ENCODE measurements around the gene LYRM1.
"Not testable (repeated sequence)": the region's sequence is repeated elsewhere in the genome, so short reads cannot be mapped to it uniquely, and the experiment has no call there.

LYRM1 gene, protein sequence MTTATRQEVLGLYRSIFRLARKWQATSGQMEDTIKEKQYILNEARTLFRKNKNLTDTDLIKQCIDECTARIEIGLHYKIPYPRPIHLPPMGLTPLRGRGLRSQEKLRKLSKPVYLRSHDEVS

DNA sequence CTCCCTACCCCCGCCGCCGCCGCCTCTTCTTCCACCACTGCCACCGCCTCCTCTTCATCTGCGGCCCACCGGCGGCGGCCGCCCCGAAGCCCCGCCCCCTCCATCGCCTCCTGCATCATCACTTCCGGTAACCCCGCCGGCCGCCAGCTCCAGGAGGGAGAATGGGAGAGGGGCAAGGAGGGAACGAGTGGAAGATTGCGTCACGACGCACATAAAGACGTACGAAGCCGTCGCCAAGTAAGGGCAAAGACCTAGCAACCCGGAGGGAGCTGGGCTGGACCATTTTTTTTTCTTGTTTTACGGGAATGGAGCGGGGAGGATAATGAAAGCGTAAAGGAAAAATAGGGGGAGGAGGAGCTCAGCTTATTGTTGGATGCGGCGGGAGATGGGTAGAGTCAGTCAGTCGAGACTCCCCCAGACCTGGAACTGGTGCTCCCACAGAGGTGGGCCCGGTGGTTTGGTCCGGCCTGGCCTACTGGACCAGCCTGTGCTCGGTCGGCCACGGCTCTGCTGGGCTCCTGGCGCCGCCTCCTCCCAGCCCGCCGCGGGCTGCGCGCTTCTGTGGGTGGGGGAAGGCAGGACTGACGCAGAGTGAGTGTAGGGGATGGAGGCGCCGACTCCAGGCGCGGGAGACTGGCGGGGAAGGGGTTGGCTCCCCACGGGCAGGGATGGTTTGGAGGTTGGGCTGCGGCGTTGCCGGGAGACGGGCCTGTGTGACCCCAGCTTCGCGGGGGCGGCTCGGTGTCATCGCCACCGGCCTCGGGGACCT is at the start of gene LYRM1, which contains the start of gene DCUN1D3:
TSS of gene LYRM1 (plus strand) at position 473 of the 769 bp plus-strand sequence. CDS start 14,785 bp downstream, outside the sequence.
TSS of gene DCUN1D3 (minus strand) at position 60 of the 769 bp plus-strand sequence. CDS start 37,820 bp downstream, outside the sequence.
- DNase-seq = peak; percentile 64 to 98 (median 95)

DNA sequence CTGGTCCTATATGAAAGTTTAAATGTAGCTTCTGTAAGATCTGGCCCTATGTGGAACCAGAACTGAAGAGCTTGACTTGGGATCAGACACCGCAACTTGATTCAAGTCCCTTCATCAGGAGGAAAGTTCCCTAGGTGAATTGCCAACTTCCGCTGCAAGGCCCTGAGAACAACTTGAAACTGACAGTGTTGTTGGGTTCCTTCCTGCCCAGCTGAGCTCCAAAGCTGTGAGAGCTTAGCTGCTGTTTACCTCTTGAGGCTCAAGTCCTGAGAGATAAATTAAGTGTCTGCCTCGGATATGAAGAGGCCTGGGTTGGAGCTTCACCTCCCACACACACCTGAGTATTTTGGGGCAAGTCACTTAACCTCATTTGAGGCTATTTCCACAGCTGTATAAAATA is 49.6 kb upstream of the LYRM1 start:
- DNase-seq = no peak

DNA sequence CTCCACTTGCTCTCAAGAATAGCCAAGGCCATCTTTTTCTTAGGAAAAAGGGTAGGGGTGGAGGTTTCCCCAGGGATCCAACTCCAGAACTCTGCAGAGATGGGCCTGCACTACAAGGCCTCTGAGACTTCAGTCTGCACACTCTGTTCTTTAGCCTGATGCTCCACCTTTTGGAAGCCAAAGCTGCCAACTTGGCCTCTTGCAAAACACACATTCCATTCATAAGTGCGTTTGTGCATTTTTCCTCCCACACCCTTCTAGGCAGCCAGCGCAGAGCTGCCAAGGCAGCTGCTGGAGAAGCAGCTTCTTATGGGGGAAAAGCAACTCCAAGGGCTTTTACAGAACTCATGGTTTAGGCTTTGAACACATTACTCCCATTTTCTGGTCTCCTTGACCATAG is 49.0 kb upstream of the LYRM1 start:
- DNase-seq = peak in 25 of 56 donors; percentile 3 to 58 (median 15)

DNA sequence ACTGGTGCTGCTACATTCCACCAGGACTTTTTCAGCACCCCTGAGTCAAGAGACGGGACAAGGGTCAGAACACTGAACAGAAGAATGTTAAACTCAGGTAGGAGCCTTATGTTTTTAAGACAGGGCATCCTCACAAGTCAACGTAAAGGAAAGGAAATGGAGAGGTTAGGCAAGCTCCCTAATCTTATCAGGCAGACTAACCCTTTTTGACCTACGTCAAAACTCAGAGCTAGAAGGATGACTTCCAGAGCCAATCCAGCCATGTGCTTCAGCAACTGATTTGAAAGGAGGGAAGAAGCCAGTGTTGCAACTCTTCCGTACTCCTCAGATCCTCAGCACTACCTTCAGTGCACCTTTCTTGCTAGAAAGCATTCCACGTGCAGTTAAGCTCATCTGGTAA is 47.4 kb upstream of the LYRM1 start:
- DNase-seq = no peak

DNA sequence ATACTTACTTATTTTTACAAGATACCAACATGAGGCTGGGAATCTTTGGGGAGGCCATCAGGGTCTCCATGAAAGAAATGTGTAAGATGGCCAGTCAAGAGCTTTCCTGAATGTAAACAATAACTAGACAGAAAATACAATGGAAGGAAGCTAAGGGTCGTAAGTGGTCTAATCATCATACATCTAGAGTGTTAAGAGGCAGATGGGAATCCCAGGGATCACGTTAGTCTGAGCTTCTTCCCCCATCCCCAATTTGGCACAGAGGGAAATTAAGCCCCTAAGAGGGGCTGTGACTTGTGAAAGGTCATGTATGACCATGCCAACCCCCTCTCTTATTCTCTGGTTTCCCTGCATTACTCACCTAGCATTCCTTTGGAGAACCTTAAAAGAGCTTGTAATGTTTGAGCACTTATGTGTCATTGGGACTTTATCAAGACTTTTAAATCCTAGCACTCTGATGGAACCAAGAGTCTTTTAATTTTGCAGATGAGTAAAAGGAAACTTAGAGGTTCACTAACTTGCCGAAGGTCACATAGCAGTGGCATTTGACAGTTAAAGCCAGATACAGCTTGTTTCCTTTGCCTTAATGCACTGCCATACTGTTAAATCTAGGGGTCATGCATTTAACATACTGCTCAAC is 46.5 kb upstream of the LYRM1 start:
- DNase-seq = no peak

DNA sequence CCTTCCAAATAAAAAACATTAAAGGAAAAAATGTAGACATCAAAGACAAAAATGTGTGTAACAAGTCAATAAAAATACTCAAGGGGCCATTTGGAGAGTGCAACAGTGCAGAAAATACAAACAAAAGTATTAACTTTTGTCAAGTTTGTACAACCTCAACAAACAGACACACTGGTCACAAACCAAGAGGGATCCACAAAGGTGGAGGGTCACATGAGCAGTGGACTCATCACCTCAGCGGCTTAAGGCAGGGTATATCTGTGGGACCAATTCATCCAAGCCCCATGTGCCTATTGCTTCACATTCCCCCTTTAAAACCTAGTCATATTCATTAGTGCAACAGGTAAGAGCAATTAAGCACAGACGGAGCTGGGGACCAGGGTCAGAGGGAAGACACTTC is 45.6 kb upstream of the LYRM1 start:
- no peak for DNase-seq

DNA sequence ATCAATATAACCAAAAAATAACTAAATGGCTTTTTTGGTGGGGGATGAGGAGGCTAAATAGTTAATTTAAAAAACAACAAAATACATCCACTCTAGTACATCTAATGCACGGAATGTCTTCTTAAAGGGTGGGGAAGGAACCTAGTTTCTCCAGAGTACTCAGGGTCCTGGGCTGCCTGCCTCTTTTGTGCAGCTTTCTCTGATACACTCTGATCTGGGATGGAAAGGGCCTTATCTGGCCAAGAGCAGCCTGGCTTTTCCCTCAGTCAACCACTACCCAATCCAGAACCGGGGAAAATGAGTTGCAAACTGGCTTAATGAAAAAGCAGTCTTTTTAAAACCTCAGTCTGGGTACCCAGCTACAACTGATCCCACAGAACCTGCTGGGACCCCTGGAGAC is 43.3 kb upstream of the LYRM1 start:
- no peak for DNase-seq

DNA sequence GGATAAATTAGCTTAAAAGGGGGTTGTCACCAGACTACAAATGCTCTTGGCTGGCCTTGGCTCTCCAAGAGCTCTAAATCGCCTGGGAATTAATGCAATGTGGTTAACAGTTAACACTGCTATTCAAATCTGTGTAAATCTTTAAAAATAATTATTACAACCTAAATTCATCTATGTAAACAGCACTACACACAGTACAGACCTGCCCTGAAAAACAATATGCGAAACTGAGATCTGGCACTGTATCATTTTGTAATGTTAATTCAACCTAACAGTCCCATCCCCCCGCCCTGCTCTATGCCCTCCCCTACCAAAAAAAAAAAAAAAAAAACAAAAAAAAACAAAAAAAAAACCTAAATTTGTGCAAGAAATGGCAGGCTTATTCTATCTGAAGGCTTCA is 41.3 kb upstream of the LYRM1 start:
- no peak for DNase-seq

DNA sequence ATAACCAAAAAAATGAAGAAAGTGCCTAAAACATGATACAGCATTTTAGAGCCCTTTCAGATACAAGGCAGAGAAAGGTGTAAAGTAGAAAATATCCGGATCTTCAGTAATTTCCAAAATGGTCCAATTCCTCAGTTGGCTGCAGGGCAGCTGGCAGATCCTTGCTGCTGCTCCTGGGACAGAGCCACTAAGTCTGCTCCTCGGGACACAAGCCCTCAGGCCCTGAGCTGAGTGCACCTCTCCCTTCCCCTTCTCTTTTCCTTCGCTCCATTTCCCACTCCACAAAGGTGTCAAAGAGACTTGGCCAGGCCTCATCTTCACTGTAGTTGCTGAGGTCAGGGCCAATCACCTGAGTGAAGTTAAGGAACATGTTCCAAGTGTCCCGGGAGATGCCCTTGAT is 40.9 kb upstream of the LYRM1 start:
- peak in 4 of 56 donors; percentile 7 to 23 (median 16) for DNase-seq

DNA sequence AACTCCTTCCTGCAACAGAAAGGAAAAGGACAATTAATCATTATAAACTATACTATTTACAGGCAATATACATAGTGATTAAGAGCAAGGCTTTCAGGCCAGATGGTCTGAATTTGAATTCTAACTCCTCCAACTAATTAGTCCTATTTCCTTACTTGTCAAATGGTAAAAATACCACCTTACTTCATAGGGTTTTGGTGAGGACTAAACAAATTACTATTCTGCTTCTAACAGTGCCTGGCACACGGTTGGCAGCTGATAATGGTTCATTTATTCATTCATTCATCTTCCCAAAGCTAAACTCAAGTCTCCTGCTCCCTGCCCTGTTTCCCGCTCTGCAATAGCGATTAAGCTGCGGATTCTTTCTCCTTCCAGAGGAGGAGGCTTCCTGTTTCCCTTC is 40.2 kb upstream of the LYRM1 start:
- peak in 1 of 56 donors; percentile 13 for DNase-seq

DNA sequence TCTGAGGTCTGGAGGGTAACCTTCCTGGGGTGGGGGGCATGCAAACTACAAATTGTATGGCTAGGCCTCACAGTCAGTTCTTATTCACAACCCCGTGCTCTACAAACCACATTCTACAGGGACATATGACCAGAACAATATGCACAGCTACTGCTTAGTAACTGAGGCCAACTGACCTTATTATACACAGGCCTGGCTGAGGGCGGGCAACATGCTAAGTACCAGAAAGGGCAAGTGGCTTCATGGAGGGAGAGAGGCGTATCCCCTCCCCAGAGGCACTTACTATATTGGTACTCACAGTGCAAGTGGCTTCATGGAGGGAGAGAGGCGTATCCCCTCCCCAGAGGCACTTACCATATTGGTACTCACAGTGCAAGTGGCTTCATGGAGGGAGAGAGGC is 39.6 kb upstream of the LYRM1 start:
- not testable (repeated sequence) for DNase-seq

DNA sequence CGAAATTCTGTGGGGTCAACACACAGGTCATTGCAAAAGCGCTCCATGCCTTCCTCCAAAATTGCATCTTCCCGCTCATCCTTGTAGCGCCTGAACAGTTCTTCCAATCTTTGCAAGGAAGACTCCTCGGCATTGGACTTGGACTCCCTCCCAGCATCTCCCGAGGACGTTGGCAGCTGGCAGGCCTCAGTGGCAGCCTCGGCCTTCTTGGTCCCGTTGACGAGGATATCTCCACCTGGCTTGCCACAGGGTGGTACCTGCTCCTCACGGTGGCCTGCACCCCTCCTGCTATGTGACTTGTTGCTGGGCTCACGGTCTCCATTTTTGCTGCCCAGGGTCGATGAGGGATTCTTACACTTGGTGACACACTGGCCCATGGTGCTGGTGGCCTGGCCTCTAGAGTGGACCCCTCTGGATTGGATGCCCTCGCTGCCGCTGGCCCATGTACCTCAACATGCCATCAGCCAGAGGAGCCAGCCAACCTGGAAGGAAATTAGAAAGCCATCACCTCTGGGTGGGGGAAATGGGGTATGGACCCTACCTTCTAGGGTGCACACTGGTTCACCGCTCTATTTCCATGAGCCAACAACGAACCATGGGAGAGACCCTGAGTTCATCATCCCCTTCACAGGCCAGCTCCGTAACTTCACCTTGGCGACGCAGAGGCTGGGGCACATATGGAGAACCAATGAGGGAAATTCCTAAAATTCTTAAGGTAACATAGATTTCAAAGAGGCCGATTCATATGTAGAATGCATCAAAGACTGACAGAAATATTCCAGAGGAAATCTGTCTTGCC is 38.2 kb upstream of the LYRM1 start:
- DNase-seq = no peak

DNA sequence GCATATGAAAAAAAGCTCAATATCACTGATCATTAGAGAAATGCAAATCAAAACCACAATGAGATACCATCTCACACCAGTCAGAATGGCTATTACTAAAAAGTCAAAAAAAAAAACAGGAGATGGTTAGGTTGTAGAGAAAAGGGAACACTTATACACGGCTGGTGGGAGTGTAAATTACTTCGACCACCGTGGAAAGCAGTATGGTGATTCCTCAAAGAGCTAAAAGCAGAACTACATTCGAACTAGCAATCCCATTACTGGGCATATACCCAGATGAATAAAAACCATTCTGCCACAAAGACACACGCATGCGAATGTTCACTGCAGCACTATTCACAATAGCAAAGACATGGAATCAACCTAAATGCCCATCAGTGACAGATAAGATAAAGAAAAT is 36.2 kb upstream of the LYRM1 start:
- DNase-seq = not testable (repeated sequence)

DNA sequence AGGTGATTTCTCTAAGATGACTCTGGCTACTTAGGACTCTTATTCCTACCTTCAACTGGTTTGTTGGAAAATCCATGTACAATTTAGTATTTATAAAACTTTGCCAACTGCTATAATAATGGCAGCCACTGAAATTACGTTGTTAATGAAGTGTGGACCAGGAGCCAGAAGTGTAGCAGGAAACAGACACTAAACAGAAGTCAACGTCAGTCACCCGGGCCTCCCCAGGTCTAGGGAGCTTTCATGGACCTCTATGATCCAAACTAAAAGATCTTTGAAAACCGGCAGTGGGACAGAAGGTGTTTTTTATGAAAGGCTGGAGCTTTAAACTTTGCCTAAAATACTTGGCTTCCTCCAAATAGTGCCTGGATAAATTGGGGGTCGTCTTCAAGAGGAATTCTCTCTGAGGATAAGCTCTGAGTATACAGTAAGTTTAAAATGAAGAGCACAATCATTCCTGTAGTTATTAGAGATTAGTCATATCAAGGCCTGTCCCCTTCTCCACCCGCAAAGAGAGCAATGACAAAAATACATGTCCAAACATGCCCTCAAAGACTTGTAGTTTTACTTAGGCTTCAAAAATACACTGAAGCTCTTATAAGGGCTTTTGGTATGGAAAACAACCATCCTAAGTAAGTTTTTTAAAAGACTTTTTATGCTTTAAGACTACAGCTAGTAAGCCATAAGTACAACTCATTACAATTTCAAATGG is 35.0 kb upstream of the LYRM1 start:
- no peak for DNase-seq

DNA sequence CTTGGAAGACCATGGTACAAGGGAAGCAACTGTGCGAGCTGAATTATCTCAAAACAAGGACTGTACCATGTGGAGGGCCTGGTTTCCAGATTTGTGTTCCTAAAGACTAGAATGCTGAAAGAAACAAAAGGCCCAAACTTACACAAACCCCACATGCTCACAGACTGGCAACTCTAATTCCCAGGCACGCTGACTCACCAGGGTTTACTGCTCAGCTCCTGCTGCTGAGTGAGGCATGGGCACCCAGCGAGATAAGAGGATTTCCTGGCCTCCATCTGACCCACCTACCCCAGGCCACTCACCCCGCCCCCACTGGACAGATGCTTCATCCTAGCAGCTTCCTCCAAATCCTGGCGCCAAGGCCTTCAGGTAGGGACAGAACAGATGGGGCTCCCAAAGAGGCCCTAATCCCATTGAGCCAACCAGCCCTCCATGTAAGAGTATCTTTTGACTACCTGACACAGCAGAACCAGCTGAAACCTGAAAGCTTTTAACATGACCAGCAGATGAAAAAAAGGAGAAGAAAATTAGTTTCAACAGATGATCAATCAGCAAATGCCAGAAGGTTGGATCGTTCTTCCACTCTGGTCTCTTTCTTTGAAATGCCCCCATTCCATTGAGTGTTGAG is 34.3 kb upstream of the LYRM1 start:
- peak in 1 of 56 donors; percentile 32 for DNase-seq

DNA sequence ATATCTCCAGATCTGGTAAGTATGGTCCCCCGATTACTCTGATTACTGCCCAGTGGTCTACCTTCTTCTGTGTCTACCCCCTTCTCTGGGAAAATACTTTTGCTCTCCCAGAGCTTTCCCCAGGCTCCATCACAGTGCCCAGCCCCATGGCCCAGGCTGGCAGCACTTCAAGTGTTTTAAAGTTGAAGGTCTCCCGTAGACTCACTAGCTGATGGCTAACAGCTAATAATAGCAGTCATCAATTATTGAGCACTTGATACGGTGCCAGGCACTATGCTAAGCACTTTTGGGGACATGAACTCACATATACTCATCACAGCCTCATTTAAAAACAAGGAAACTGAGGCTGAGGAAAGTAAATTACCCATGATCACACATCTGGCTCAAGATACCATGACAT is 33.8 kb upstream of the LYRM1 start:
- no peak for DNase-seq

DNA sequence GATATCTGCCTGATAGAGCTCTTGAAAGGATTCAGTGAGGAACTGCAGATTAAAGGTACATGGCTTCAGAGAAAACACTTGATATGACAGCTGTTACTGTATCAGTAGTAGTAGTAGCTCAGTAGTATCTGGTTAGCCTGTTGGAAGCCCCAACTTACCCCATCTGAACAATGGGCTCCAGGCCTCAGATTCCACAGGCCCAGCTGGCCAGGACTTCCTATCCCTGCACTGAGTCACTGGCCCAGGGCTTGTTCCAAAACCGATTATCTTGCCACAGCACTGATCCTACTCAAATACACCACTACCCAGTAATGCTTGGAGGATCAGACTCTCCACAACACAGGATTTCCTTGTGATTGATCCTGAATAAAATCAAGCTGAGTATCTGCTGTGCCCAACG is 33.0 kb upstream of the LYRM1 start:
- no peak for DNase-seq

DNA sequence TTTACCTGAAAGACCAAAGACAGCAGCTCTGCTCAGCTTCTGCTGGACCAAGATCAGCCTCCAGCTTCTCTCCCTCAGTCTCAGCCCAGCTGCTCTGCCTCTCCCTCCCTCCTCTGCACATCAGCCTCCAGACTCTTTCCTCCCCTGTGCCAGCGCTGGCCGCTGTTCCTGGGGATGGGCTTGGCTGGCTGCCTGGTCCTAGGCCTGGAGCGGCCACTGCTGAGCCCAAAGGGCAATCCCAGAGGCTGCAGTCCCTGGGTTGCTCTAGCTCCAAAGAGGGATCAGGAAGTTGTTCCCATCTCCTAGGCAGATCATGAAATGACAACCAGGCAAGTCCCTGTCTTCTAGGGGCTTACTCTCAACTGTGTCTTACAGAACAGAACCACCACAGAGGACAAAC is 31.7 kb upstream of the LYRM1 start:
- peak in 53 of 56 donors; percentile 5 to 85 (median 68) for DNase-seq

DNA sequence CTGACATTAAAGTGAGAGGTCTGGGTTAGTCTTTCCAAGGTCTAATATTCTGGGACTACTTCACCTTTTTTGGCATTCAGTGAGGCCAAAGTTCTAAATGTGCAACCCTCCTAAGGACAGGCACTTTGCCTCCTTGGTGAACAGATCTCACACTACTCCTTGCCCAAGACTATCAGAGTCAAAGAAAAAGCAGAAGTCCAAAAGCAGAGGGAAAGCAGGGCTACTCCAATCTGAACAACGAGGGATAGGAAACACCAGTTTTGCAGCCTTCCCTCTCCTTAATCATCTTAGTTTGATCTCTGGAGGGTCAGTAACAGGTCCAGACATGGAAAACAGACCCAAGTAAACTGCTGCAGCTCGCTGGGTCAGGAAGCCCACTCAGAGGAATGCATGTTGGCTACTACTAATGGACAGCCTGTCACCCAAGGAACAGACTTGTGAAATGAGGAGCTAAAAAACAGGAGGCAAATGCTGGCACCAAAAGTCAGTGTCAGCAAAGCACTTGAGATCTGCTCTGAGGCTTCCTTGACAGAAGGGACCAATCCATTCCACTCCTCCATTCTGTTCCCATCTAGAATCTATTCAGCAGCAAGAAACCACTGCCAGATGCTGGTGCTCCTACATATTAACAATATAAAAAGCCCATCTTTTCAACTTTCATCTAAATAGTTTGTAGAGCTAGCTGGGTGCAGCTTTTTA is 30.3 kb upstream of the LYRM1 start:
- DNase-seq = no peak

DNA sequence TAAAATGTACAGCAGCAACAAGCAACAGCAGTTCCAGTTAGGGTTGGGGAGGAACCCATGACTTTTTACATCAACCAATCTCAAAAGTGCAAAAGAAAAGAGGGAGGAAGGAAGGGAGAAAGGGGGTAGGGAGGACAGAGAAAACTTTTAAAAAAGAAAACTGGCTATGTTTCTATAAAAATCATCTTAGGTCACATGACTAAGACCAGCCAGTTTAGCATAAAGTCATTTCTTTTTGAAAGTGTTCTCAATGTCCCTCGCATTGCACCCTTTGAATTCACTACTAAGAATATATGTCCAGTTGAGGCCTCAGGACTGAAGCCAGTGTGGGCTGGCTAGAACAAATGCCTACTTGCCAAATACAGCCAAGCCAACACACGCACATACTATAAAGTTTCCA is 29.3 kb upstream of the LYRM1 start:
- no peak for DNase-seq
